ENCODE measurements around the gene FBLN2.

FBLN2 gene

DNA sequence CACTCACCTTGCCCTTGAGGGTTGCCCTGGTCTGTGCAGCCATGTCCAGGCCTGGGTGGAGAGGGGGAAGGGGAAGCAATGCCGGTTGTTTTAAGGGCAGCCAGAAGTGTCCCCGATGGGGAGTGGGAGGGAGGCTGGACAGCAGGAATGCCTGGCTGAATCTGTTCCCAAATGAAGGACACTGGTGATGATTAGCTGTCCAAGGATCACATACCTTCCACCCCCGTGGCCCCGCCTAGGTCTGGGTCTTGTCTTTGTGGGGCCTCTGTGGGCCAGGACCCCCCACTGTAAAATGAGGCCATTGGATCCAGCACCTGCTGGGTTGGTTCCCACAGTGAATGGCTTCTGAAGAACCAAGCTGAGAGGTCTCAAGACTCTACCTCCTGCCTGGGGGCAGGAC is 71.4 kb downstream of the FBLN2 start:
- Histone ChIP-seq H3K36me3 (ENCODE audit: insufficient read depth) (no peaks in the 10 kb centered on the region), H2AFZ (ENCODE audit: low read depth) (no peak overlapping the region), H3K4me2 (no peak overlapping the region), H3K79me2 (ENCODE audit: insufficient read depth, low read depth) (no peaks in the 10 kb centered on the region), H3K27me3 (ENCODE audit: insufficient read depth, low read depth) (no peaks in the 10 kb centered on the region), H4K20me1 (ENCODE audit: insufficient read depth) (no peaks in the 10 kb centered on the region), H3K27ac (no peak overlapping the region), H3K4me1 (ENCODE audit: low read depth, poor library complexity, severe bottlenecking) (no peaks in the 10 kb centered on the region), H3K4me3 (IDR thresholded peaks at IDR 0.05; ENCODE audit: insufficient read depth, low read depth, low read length) (no peak overlapping the region), H3K9ac (no peak overlapping the region)
- TF ChIP-seq, protein P1, sequence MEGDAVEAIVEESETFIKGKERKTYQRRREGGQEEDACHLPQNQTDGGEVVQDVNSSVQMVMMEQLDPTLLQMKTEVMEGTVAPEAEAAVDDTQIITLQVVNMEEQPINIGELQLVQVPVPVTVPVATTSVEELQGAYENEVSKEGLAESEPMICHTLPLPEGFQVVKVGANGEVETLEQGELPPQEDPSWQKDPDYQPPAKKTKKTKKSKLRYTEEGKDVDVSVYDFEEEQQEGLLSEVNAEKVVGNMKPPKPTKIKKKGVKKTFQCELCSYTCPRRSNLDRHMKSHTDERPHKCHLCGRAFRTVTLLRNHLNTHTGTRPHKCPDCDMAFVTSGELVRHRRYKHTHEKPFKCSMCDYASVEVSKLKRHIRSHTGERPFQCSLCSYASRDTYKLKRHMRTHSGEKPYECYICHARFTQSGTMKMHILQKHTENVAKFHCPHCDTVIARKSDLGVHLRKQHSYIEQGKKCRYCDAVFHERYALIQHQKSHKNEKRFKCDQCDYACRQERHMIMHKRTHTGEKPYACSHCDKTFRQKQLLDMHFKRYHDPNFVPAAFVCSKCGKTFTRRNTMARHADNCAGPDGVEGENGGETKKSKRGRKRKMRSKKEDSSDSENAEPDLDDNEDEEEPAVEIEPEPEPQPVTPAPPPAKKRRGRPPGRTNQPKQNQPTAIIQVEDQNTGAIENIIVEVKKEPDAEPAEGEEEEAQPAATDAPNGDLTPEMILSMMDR (conservative IDR thresholded peaks at IDR 0.05; ENCODE audit: low read depth, low read length), result no peak

DNA sequence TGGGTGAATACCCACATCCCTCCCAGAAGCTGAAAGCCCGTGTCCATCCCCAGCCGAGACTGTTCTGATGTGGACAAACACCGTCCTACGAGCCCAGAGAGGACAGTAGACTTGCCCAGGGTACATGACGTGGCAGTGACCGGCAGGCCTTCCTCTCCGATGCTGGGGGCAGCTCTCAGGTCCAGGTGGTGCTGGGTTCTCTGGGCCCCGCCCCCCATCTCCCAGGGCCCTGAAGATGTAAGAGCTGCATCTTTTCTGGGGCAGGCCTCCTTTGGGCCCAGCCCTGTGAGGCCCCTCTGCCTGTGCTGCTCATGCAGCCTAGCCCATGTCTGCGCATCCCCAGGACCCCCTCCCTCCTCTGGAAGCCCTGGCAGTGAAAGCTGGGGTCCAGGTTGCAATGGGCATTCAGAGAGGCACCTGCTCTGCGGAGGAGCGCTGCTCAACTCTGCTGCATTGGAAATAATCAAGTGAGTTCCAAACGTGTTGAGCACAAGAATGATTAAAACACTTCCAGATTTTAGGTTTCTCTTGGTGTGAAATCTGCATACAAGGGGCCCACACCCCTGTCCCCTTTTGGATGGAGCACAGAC is 71.9 kb downstream of the FBLN2 start:
- H2AFZ ChIP-seq (ENCODE audit: low read depth), result no peak overlapping the region
- H3K27me3 ChIP-seq (ENCODE audit: insufficient read depth, low read depth), result no peaks in the 10 kb centered on the region
- TF ChIP-seq, protein P1 (conservative IDR thresholded peaks at IDR 0.05; ENCODE audit: low read depth, low read length), result no peak
- no peaks in the 10 kb centered on the region for H3K79me2 ChIP-seq (ENCODE audit: insufficient read depth, low read depth)
- no peak overlapping the region for H3K4me2 ChIP-seq
- H3K4me3 ChIP-seq (IDR thresholded peaks at IDR 0.05; ENCODE audit: insufficient read depth, low read depth, low read length), result no peak overlapping the region
- H3K4me1 ChIP-seq (ENCODE audit: low read depth, poor library complexity, severe bottlenecking), result no peaks in the 10 kb centered on the region
- H3K27ac ChIP-seq, result no peak overlapping the region
- H3K36me3 ChIP-seq (ENCODE audit: insufficient read depth), result no peaks in the 10 kb centered on the region
- no peak overlapping the region for H3K9ac ChIP-seq
- no peaks in the 10 kb centered on the region for H4K20me1 ChIP-seq (ENCODE audit: insufficient read depth)

DNA sequence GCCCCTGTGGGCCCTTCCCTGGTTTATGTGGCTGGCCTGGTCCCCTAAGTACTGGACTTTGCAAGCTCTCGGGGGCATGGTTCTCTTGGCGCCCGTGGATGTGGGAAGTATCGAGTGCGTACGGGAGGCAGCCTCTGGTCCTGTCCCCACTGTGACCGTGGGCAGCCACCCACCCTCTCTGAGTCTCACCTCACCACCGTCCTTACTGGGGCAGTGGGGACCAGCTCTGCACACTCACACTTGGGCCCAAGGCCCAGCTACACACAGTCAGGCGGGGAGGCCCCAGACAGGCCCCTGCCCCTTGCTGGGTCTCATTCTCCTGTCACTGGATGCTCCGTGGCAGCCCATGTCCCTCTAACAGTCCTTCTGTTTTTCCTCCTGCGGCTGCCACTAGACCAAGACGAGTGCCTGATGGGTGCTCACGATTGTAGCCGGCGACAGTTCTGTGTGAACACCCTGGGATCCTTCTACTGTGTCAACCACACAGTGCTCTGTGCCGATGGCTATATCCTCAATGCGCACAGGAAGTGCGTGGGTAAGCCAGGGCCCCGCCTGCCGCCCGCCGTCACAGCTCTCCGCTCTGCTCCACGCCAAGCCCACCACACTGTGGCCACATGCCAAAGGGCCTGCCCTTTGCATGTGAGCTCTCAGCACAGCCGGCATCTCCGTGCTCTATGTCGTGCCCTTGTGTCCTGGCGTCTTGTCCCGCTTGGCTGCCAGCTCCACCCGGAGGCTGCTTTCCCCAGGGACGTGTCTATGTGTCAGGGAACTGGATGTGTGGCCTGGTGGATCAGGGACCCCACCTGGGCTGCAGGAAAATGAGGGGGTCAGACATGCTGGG is 72.7 kb downstream of the FBLN2 start:
- Histone ChIP-seq H3K79me2 (ENCODE audit: insufficient read depth, low read depth) (no peaks in the 10 kb centered on the region), H3K4me1 (ENCODE audit: low read depth, poor library complexity, severe bottlenecking) (no peaks in the 10 kb centered on the region), H3K9ac (no peak overlapping the region), H3K4me3 (IDR thresholded peaks at IDR 0.05; ENCODE audit: insufficient read depth, low read depth, low read length) (no peak overlapping the region), H4K20me1 (ENCODE audit: insufficient read depth) (no peaks in the 10 kb centered on the region), H3K27me3 (ENCODE audit: insufficient read depth, low read depth) (no peaks in the 10 kb centered on the region), H3K4me2 (no peak overlapping the region), H3K36me3 (ENCODE audit: insufficient read depth) (no peaks in the 10 kb centered on the region), H3K27ac (no peak overlapping the region), H2AFZ (ENCODE audit: low read depth) (no peak overlapping the region)
- TF ChIP-seq, protein P1 (conservative IDR thresholded peaks at IDR 0.05; ENCODE audit: low read depth, low read length), result no peak

DNA sequence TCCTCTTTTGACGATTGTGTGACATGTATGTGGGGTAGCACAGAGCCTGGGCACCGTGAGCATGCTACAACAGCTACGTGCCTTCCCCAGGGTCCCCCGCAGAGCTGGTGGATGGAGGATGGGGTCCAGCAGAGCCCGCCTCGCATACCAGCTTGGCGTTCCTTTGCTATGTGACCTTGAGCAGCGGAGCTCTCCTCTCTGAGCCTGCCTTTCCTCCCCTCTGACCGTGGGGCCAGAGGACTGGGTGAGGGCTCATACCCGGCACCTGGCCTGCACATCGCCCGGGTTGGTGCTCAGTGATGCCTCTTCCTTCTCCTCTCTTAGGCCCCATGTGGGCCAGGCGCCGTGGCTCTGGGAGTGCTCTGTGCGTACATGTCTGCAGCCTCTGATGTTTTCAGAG is 73.4 kb downstream of the FBLN2 start:
- H3K27me3 ChIP-seq (ENCODE audit: insufficient read depth, low read depth), result no peaks in the 10 kb centered on the region
- no peak overlapping the region for H3K9ac ChIP-seq
- no peak overlapping the region for H2AFZ ChIP-seq (ENCODE audit: low read depth)
- H4K20me1 ChIP-seq (ENCODE audit: insufficient read depth), result no peaks in the 10 kb centered on the region
- TF ChIP-seq, protein P1 (conservative IDR thresholded peaks at IDR 0.05; ENCODE audit: low read depth, low read length), result no peak
- no peaks in the 10 kb centered on the region for H3K79me2 ChIP-seq (ENCODE audit: insufficient read depth, low read depth)
- H3K36me3 ChIP-seq (ENCODE audit: insufficient read depth), result no peaks in the 10 kb centered on the region
- no peak overlapping the region for H3K4me3 ChIP-seq (IDR thresholded peaks at IDR 0.05; ENCODE audit: insufficient read depth, low read depth, low read length)
- H3K4me2 ChIP-seq, result no peak overlapping the region
- H3K4me1 ChIP-seq (ENCODE audit: low read depth, poor library complexity, severe bottlenecking), result no peaks in the 10 kb centered on the region
- no peak overlapping the region for H3K27ac ChIP-seq
